ENCODE data around the gene IFNA4.

GRCh38 chr9:21153336-21154017 lies 33.9 kb downstream of the IFNA4 start:
- TF ChIP-seq CTCF (IDR thresholded peaks at IDR 0.05; ENCODE audit: low read depth, low read length, poor library complexity, severe bottlenecking) (no peak), EZH2phosphoT487 (IDR thresholded peaks at IDR 0.05; ENCODE audit: borderline replicate concordance, low read length) (no peak)
